ENCODE measurements around the gene SH3D19.
"Not testable (repeated sequence)": the region's sequence is repeated elsewhere in the genome, so short reads cannot be mapped to it uniquely, and the experiment has no call there.

Gene SH3D19

GRCh38 chr4:151091047-151091446 is 234.4 kb downstream of the SH3D19 start:
- DNase-seq, result no peak

GRCh38 chr4:151087467-151087866 is 237.9 kb downstream of the SH3D19 start:
- no peak for DNase-seq

GRCh38 chr4:151077978-151078377 is 247.4 kb downstream of the SH3D19 start:
- DNase-seq, result not testable (repeated sequence)

GRCh38 chr4:151074416-151074916 is 250.9 kb downstream of the SH3D19 start:
- no peak for DNase-seq
